GM12878 (cell line): ENCODE measurements around the gene PYGO2. TPM values are rescaled to one million over a fixed set of nuclear protein-coding genes. Genes with fewer than 3 reads are reported as not detected.

Experiments
- CBFB ChIP-seq: IDR thresholded peaks from 2 replicates; pipeline ENCODE4 v1.6.1; 2016; ENCODE audit warnings: antibody characterized with exemption, low read depth
- EGR1 ChIP-seq, 2 experiments: IDR thresholded peaks; 1 replicate in 1 of 2; 2 replicates in 1 of 2; pipeline ENCODE4 v1.6.1; 2011 to 2012; ENCODE audit warnings: low read depth in 2 of 2, low read length in 2 of 2, borderline replicate concordance in 1 of 2, mild to moderate bottlenecking in 1 of 2, moderate library complexity in 1 of 2
- HDAC6 ChIP-seq: fragments of 200-600 bp; sonication (generic); IDR thresholded peaks from one replicate; pipeline ENCODE4 v1.8.0; 2017; ENCODE audit warnings: antibody characterized with exemption; ENCODE audit not compliant: unreplicated experiment
- NFYA ChIP-seq: IDR thresholded peaks from 2 replicates; pipeline ENCODE4 v1.6.1; 2011; ENCODE audit warnings: low read depth, mild to moderate bottlenecking, low read length, improper control_type of control experiment, borderline replicate concordance
- PAX8 ChIP-seq: fragments of 450-650 bp; IDR thresholded peaks from 2 replicates; pipeline ENCODE4 v1.6.1; 2017; ENCODE audit warnings: mild to moderate bottlenecking, moderate library complexity
- RELA ChIP-seq: fragments of 450-650 bp; IDR thresholded peaks from 2 replicates; pipeline ENCODE4 v1.8.0; 2014; ENCODE audit warnings: borderline replicate concordance; ENCODE audit not compliant: partially characterized antibody
- SIN3A ChIP-seq: IDR thresholded peaks from 2 replicates; pipeline ENCODE4 v1.6.1; 2012; ENCODE audit warnings: low read depth, low read length, improper control_type of control experiment
- polyA plus RNA-seq, 11 experiments: library from polyadenylated mRNA; depleted of rRNA in 4 of 11; unstranded in 6 of 11; stranded (reverse) in 5 of 11; fragments of >200 nt; fragmentation: Nextera tagmentation in 4 of 11; fragmentation: Illumina TruSeq in 1 of 11; extraction: Ambion mirVana in 4 of 11; extraction: Trizol in 1 of 11; gene quantifications; 1 replicate in 1 of 11; 2 replicates in 10 of 11; pipeline versions ENCODE4 v1.2.1 to v1.2.3, GENCODE V29; 2011 to 2016; ENCODE audit warnings: inconsistent platforms in 2 of 11, missing spikeins in 2 of 11, low read depth in 1 of 11
- total RNA-seq, 4 experiments: library from RNA; depleted of rRNA in 3 of 4; stranded (reverse); fragments of >200 nt in 3 of 4; fragmentation: Illumina TruSeq in 1 of 4; extraction: Trizol in 1 of 4; gene quantifications; 2 replicates each; pipeline versions ENCODE4 v1.2.1 to v1.2.3, GENCODE V29; 2013 to 2021
- TF ChIP-seq, protein P1 (sequence below): fragments of 450-650 bp; IDR thresholded peaks from 2 replicates; pipeline ENCODE4 v1.6.1; 2016; ENCODE audit warnings: mild to moderate bottlenecking, moderate library complexity, borderline replicate concordance
- TF ChIP-seq, protein P2 (sequence below): fragments of 450-650 bp; IDR thresholded peaks from 2 replicates; pipeline ENCODE4 v1.6.1; 2017; ENCODE audit warnings: antibody characterized with exemption, mild to moderate bottlenecking, moderate library complexity
- TF ChIP-seq, protein P3 (sequence below): fragments of 450-650 bp; IDR thresholded peaks from 2 replicates; pipeline ENCODE4 v1.6.1; 2017; ENCODE audit warnings: mild to moderate bottlenecking
- TF ChIP-seq, protein P4 (sequence below): IDR thresholded peaks from 2 replicates; pipeline ENCODE4 v1.6.1; 2012; ENCODE audit warnings: low read depth, low read length, improper control_type of control experiment
- TF ChIP-seq, protein P5 (sequence below): IDR thresholded peaks from 2 replicates; pipeline ENCODE4 v1.6.1; 2012; ENCODE audit warnings: mild to moderate bottlenecking, low read depth, low read length

PYGO2 gene
- total and polyA plus RNA-seq, 10 of the 15 experiments (the other 5 are each of a cell fraction or from before 2014, with no cell fraction given): 8.1 to 33.8 (median 23.5) TPM

DNA sequence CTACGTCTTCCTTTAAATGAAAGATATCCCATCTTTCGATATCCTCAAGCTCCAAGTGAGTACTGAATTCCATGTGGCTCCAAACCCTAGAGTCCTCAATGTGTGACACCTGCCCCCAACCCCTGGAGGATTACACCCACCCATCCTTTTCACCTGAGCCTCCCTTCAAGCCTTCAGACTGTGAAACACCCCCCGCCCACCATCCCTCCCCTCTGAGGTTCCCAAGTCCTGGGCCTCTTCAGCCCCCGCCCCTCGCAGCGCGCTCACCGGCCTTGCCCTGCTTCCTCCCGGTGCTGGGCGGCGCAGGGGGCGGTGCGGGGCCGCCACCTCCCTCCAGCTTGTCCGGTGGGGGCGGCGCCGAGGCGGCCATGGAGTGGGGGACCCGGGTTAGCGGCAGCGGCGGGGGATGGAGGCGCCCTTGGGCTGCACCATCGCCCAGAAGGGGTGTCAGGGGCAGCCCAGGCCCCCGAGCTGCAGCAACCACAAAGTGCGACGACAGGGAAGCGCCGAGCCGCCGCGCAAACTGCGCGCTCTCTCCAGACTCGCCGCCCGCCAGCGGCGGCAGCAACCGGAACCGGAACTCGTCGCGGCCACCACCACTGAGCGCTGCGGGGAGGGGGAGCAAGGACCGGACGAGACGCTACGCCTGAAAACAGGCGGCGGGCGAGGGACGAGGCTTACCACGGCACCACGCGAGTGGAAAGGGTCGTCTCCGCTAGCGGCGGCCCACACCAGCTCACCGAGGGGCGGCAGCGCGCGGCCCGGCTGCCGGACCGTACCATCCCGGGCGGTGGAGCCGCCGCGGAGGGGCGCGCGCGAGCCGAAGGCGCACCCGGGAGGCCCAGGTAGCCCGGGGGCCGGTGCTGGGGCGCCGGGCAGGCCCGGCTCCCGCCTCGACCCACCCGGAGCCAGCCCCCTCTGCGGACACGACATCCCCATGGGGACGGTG lies at the start of gene PYGO2 (continued):
- TF ChIP-seq, protein P1, sequence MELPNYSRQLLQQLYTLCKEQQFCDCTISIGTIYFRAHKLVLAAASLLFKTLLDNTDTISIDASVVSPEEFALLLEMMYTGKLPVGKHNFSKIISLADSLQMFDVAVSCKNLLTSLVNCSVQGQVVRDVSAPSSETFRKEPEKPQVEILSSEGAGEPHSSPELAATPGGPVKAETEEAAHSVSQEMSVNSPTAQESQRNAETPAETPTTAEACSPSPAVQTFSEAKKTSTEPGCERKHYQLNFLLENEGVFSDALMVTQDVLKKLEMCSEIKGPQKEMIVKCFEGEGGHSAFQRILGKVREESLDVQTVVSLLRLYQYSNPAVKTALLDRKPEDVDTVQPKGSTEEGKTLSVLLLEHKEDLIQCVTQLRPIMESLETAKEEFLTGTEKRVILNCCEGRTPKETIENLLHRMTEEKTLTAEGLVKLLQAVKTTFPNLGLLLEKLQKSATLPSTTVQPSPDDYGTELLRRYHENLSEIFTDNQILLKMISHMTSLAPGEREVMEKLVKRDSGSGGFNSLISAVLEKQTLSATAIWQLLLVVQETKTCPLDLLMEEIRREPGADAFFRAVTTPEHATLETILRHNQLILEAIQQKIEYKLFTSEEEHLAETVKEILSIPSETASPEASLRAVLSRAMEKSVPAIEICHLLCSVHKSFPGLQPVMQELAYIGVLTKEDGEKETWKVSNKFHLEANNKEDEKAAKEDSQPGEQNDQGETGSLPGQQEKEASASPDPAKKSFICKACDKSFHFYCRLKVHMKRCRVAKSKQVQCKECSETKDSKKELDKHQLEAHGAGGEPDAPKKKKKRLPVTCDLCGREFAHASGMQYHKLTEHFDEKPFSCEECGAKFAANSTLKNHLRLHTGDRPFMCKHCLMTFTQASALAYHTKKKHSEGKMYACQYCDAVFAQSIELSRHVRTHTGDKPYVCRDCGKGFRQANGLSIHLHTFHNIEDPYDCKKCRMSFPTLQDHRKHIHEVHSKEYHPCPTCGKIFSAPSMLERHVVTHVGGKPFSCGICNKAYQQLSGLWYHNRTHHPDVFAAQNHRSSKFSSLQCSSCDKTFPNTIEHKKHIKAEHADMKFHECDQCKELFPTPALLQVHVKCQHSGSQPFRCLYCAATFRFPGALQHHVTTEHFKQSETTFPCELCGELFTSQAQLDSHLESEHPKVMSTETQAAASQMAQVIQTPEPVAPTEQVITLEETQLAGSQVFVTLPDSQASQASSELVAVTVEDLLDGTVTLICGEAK: peak; percentile 89
- TF ChIP-seq SIN3A (no peak; the same call in 1 of the 2 replicates), NFYA (no peak), PAX8 (no peak), HDAC6 (no peak), CBFB (peak; percentile 52; the same call in 1 of the 2 replicates), EGR1 (IDR thresholded peaks at IDR 0.05; ENCODE audit: borderline replicate concordance in 1 of 2, low read depth in 2 of 2, low read length in 2 of 2) (peak in 1 of 2 experiments; percentile 46; a peak in 1 of 3 replicates), RELA (peak; percentile 75)
- TF ChIP-seq, protein P2, sequence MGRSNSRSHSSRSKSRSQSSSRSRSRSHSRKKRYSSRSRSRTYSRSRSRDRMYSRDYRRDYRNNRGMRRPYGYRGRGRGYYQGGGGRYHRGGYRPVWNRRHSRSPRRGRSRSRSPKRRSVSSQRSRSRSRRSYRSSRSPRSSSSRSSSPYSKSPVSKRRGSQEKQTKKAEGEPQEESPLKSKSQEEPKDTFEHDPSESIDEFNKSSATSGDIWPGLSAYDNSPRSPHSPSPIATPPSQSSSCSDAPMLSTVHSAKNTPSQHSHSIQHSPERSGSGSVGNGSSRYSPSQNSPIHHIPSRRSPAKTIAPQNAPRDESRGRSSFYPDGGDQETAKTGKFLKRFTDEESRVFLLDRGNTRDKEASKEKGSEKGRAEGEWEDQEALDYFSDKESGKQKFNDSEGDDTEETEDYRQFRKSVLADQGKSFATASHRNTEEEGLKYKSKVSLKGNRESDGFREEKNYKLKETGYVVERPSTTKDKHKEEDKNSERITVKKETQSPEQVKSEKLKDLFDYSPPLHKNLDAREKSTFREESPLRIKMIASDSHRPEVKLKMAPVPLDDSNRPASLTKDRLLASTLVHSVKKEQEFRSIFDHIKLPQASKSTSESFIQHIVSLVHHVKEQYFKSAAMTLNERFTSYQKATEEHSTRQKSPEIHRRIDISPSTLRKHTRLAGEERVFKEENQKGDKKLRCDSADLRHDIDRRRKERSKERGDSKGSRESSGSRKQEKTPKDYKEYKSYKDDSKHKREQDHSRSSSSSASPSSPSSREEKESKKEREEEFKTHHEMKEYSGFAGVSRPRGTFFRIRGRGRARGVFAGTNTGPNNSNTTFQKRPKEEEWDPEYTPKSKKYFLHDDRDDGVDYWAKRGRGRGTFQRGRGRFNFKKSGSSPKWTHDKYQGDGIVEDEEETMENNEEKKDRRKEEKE: peak; percentile 93
- TF ChIP-seq, protein P3, sequence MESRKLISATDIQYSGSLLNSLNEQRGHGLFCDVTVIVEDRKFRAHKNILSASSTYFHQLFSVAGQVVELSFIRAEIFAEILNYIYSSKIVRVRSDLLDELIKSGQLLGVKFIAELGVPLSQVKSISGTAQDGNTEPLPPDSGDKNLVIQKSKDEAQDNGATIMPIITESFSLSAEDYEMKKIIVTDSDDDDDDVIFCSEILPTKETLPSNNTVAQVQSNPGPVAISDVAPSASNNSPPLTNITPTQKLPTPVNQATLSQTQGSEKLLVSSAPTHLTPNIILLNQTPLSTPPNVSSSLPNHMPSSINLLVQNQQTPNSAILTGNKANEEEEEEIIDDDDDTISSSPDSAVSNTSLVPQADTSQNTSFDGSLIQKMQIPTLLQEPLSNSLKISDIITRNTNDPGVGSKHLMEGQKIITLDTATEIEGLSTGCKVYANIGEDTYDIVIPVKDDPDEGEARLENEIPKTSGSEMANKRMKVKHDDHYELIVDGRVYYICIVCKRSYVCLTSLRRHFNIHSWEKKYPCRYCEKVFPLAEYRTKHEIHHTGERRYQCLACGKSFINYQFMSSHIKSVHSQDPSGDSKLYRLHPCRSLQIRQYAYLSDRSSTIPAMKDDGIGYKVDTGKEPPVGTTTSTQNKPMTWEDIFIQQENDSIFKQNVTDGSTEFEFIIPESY: no peak
- TF ChIP-seq, protein P4, sequence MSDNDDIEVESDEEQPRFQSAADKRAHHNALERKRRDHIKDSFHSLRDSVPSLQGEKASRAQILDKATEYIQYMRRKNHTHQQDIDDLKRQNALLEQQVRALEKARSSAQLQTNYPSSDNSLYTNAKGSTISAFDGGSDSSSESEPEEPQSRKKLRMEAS: no peak; the same call in 1 of the 2 replicates
- TF ChIP-seq, protein P5, sequence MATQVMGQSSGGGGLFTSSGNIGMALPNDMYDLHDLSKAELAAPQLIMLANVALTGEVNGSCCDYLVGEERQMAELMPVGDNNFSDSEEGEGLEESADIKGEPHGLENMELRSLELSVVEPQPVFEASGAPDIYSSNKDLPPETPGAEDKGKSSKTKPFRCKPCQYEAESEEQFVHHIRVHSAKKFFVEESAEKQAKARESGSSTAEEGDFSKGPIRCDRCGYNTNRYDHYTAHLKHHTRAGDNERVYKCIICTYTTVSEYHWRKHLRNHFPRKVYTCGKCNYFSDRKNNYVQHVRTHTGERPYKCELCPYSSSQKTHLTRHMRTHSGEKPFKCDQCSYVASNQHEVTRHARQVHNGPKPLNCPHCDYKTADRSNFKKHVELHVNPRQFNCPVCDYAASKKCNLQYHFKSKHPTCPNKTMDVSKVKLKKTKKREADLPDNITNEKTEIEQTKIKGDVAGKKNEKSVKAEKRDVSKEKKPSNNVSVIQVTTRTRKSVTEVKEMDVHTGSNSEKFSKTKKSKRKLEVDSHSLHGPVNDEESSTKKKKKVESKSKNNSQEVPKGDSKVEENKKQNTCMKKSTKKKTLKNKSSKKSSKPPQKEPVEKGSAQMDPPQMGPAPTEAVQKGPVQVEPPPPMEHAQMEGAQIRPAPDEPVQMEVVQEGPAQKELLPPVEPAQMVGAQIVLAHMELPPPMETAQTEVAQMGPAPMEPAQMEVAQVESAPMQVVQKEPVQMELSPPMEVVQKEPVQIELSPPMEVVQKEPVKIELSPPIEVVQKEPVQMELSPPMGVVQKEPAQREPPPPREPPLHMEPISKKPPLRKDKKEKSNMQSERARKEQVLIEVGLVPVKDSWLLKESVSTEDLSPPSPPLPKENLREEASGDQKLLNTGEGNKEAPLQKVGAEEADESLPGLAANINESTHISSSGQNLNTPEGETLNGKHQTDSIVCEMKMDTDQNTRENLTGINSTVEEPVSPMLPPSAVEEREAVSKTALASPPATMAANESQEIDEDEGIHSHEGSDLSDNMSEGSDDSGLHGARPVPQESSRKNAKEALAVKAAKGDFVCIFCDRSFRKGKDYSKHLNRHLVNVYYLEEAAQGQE: no peak
